ENCODE results near the gene TRPV6. TPM values are rescaled to one million over a fixed set of nuclear protein-coding genes. Genes with fewer than 3 reads are reported as not detected.

The TRPV6 gene
- polyA plus RNA-seq: 0.63 to 1.8 TPM (median 1.5 TPM) in 3 replicates
- 0.59 TPM for polyA plus RNA-seq (2011; ENCODE audit: low read depth)
- polyA plus RNA-seq (2011; cell fraction: cytosol; rRNA removed): 0.21 and 0.33 TPM in 2 replicates
- polyA plus RNA-seq (2011; cell fraction: nucleus; rRNA removed): 1.9 and 2.2 TPM in 2 replicates
- polyA plus RNA-seq (2012; ENCODE audit: low replicate concordance): 0.50 and 1.9 TPM in 2 replicates
- 1.0 to 1.9 TPM (median 1.8 TPM) in 3 replicates for polyA minus RNA-seq
- not detected for polyA minus RNA-seq (2011; cell fraction: cytosol; rRNA and poly(A)+ RNA removed)
- 0.62 and 1.5 TPM in 2 replicates for polyA minus RNA-seq (2011; cell fraction: nucleus; rRNA and poly(A)+ RNA removed)

GRCh38 chr7:142885311-142886230, at the start of gene TRPV6:
TSS of gene TRPV6 (minus strand) at chr7:142885745.
- peak within 1 kb of the TSS; percentile 86 for H2AFZ ChIP-seq (ENCODE audit: control insufficient read depth, low read length)

GRCh38 chr7:142934056-142934455, 48.5 kb upstream of the TRPV6 start:
- no peak for DNase-seq (ENCODE audit: low read depth, low spot score)
- Histone ChIP-seq H3K4me2 (ENCODE audit: control insufficient read depth, extremely low read depth, insufficient read depth, low read depth, low read length) (no peak overlapping the region), H3K9me3 (ENCODE audit: control insufficient read depth, low read depth, low read length) (no peaks in the 10 kb centered on the region), H4K20me1 (ENCODE audit: control insufficient read depth, extremely low read depth, insufficient read depth, low read length) (no peaks in the 10 kb centered on the region), H2AFZ (ENCODE audit: control insufficient read depth, low read length) (no peak overlapping the region), H3K4me3 (ENCODE audit: control insufficient read depth in 2 of 3, extremely low read depth in 1 of 3, insufficient read depth in 2 of 3, low read depth in 1 of 3, low read length in 3 of 3) (no peak overlapping the region), H3K4me1 (ENCODE audit: control insufficient read depth, extremely low read depth, insufficient read depth, low read length) (no peaks in the 10 kb centered on the region), H3K27ac (ENCODE audit: control insufficient read depth, insufficient read depth, low read length) (no peak overlapping the region), H3K79me2 (ENCODE audit: control insufficient read depth, insufficient read depth, low read length) (no peaks in the 10 kb centered on the region), H3K9ac (ENCODE audit: control insufficient read depth, extremely low read depth, insufficient read depth, low read length) (no peak overlapping the region), H3K9me1 (ENCODE audit: control insufficient read depth, extremely low read depth, insufficient read depth, low read length) (no peaks in the 10 kb centered on the region), H3K36me3 (ENCODE audit: control insufficient read depth in 2 of 2, extremely low read depth in 1 of 2, insufficient read depth in 2 of 2, low read length in 2 of 2) (no peaks in the 10 kb centered on the region), H3K27me3 (ENCODE audit: control insufficient read depth, extremely low read depth, insufficient read depth, low read length) (no peaks in the 10 kb centered on the region)
- dilution Hi-C loops (cut with MboI; ENCODE audit: extremely low pct_ligation_motif_present, low sequenced_read_pairs): no loop called here
- TF ChIP-seq CTCF (optimal IDR thresholded peaks at IDR 0.05 in 1 of 3, IDR thresholded peaks at IDR 0.05 in 1 of 3, conservative IDR thresholded peaks at IDR 0.05 in 1 of 3; ENCODE audit: extremely low read depth in 1 of 3, insufficient read depth in 2 of 3, low read length in 3 of 3) (no peak), EZH2 (IDR thresholded peaks at IDR 0.05; ENCODE audit: low read length) (no peak)
- no peak for FAIRE-seq

More at GRCh38 chr7:142885311-142886230, at the start of gene TRPV6:
- DNase-seq (ENCODE audit: low read depth, low spot score) (no peak), FAIRE-seq (peak; percentile 69)
- Histone ChIP-seq H4K20me1 (ENCODE audit: control insufficient read depth, extremely low read depth, insufficient read depth, low read length) (no peaks in the 10 kb centered on the region), H3K27ac (ENCODE audit: control insufficient read depth, insufficient read depth, low read length) (no peak within 1 kb of the TSS), H3K4me3 (ENCODE audit: control insufficient read depth in 2 of 3, extremely low read depth in 1 of 3, insufficient read depth in 2 of 3, low read depth in 1 of 3, low read length in 3 of 3) (no peak within 1 kb of the TSS), H3K4me2 (ENCODE audit: control insufficient read depth, extremely low read depth, insufficient read depth, low read depth, low read length) (peak within 1 kb of the TSS; percentile 31), H3K4me1 (ENCODE audit: control insufficient read depth, extremely low read depth, insufficient read depth, low read length) (peaks cover 18% of the 10 kb centered on the region), H3K9me1 (ENCODE audit: control insufficient read depth, extremely low read depth, insufficient read depth, low read length) (no peaks in the 10 kb centered on the region), H3K36me3 (ENCODE audit: control insufficient read depth in 2 of 2, extremely low read depth in 1 of 2, insufficient read depth in 2 of 2, low read length in 2 of 2) (no peaks in the 10 kb centered on the region), H3K9me3 (ENCODE audit: control insufficient read depth, low read depth, low read length) (no peaks in the 10 kb centered on the region), H3K27me3 (ENCODE audit: control insufficient read depth, extremely low read depth, insufficient read depth, low read length) (no peaks in the 10 kb centered on the region), H3K79me2 (ENCODE audit: control insufficient read depth, insufficient read depth, low read length) (no peaks in the 10 kb centered on the region), H3K9ac (ENCODE audit: control insufficient read depth, extremely low read depth, insufficient read depth, low read length) (no peak within 1 kb of the TSS)
- dilution Hi-C loops (cut with MboI; ENCODE audit: extremely low pct_ligation_motif_present, low sequenced_read_pairs): no loop called here
- no peak for TF ChIP-seq EZH2 (IDR thresholded peaks at IDR 0.05; ENCODE audit: low read length)
- TF ChIP-seq CTCF (optimal IDR thresholded peaks at IDR 0.05 in 1 of 3, IDR thresholded peaks at IDR 0.05 in 1 of 3, conservative IDR thresholded peaks at IDR 0.05 in 1 of 3; ENCODE audit: extremely low read depth in 1 of 3, insufficient read depth in 2 of 3, low read length in 3 of 3): no peak
